Lower leg skin (tissue), 4 donors: ENCODE measurements around the gene EXOC6B. TPM values are rescaled to one million over a fixed set of nuclear protein-coding genes. Genes with fewer than 3 reads are reported as not detected.

Experiments used
- DNase-seq, 2 donors: peaks; one replicate each; pipeline ENCODE4 v3.0.0-alpha.2; 2019; ENCODE audit warnings: low spot score in 2 of 2
- H3K4me3 ChIP-seq: fragments of 200-600 bp; sonication (generic); 2 replicates; pipeline ENCODE4 v1.5.1; 2017; ENCODE audit warnings: mild to moderate bottlenecking, low read depth; ENCODE audit not compliant: poor library complexity, severe bottlenecking
- POLR2A ChIP-seq, 2 donors: fragments of 450-650 bp; IDR thresholded peaks; one replicate each; pipeline ENCODE4 v1.6.1; 2016 to 2017; ENCODE audit warnings: antibody characterized with exemption in 2 of 2, mild to moderate bottlenecking in 1 of 2, moderate library complexity in 1 of 2
- WGBS, 2 donors: methylation state at CpG; one replicate each; pipeline ENCODE4 v1.1.5; 2018; 5-methylcytosine and 5-hydroxymethylcytosine counted together
- intact Hi-C: fragments of 100-400 bp; cut with DNase I; formaldehyde crosslinking; loops from one replicate; pipeline ENCODE4 v1.15.0; 2023; ENCODE audit warnings: low total_unique reads
- total RNA-seq, 4 donors: library from RNA; depleted of rRNA; stranded (reverse); fragments of >200 nt; gene quantifications; one replicate each; pipeline ENCODE4 v1.1.0, GENCODE V29; 2016
- TF ChIP-seq, protein P1 (sequence below), 3 donors: fragments of 450-650 bp; IDR thresholded peaks; one replicate each; pipeline ENCODE4 v1.5.1; 2016; ENCODE audit warnings: antibody characterized with exemption in 3 of 3, mild to moderate bottlenecking in 3 of 3, moderate library complexity in 2 of 3

EXOC6B gene
- total RNA-seq, 4 donors from 2014 or later = 85.8 to 164 (median 103) TPM

DNA sequence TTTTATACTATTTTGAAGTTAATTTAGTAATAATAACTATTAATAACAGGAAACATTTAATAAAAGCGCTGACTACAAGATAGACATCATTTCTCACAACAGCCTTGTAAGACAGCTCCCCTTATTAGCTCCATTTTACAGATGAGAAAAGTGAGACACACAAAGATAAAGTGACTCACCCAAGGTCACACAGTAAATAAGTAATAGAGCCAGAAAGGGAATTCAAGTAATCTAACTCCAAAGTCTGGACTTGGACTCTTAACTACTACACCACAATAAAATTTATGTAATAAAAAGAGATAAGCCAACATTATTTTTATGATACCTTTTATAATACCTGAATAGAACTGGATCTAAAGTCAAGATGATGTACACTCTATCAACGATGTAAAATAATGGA, 25.3 kb downstream of the EXOC6B start:
- intact Hi-C loops = no loop called here
- no peak overlapping the region for H3K4me3 ChIP-seq
- TF ChIP-seq, protein P1, sequence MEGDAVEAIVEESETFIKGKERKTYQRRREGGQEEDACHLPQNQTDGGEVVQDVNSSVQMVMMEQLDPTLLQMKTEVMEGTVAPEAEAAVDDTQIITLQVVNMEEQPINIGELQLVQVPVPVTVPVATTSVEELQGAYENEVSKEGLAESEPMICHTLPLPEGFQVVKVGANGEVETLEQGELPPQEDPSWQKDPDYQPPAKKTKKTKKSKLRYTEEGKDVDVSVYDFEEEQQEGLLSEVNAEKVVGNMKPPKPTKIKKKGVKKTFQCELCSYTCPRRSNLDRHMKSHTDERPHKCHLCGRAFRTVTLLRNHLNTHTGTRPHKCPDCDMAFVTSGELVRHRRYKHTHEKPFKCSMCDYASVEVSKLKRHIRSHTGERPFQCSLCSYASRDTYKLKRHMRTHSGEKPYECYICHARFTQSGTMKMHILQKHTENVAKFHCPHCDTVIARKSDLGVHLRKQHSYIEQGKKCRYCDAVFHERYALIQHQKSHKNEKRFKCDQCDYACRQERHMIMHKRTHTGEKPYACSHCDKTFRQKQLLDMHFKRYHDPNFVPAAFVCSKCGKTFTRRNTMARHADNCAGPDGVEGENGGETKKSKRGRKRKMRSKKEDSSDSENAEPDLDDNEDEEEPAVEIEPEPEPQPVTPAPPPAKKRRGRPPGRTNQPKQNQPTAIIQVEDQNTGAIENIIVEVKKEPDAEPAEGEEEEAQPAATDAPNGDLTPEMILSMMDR (IDR thresholded peaks at IDR 0.05) = no peak
- no peak for TF ChIP-seq POLR2A (IDR thresholded peaks at IDR 0.05)
- no peak for DNase-seq
- WGBS, 2 donors = 94 to 97% methylated on average over 2 of the region's 2 CpGs

DNA sequence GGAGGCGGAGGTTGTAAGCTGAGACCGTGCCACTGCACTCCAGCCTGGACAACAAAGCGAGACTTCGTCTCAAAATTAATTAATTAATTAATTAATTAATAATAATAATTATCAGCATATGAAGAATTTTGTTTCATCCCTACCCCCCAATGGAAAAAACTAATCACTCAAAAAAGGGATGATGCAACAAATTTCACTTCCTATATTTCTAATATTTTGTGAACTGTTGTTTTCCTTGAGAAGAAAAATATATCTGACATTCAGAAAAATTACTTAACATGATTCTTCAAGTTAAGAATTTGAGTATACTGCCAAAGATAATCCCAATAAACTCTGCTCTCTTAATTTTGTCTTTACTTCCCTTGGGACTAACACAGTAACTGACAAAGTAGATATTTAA, 28.1 kb downstream of the EXOC6B start:
- TF ChIP-seq, protein P1 (IDR thresholded peaks at IDR 0.05) = no peak
- TF ChIP-seq POLR2A (IDR thresholded peaks at IDR 0.05) = no peak
- no peak overlapping the region for H3K4me3 ChIP-seq
- DNase-seq = no peak
- intact Hi-C loops = no loop called here
- 94% methylated on average over 4 of the region's 4 CpGs for WGBS, 2 donors

DNA sequence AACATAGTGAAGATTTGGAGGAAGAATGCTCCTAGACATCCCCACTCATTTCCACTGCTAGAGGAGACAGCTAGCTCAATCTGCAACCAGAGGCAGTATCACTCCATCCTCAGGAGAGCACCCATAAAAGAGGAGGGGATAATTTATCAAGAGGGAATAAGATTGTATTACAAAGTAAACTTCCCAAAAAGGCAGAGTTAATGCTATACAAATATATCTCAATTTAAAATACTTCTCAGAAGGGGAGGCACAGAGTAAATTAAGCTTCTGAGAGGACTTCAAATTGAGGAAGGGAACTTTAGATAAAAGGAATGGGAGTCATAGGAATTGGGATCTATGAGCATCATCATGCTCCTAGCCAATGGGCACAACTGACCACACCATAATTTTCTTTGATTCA, 29.1 kb downstream of the EXOC6B start:
- intact Hi-C loops = no loop called here
- DNase-seq = no peak

DNA sequence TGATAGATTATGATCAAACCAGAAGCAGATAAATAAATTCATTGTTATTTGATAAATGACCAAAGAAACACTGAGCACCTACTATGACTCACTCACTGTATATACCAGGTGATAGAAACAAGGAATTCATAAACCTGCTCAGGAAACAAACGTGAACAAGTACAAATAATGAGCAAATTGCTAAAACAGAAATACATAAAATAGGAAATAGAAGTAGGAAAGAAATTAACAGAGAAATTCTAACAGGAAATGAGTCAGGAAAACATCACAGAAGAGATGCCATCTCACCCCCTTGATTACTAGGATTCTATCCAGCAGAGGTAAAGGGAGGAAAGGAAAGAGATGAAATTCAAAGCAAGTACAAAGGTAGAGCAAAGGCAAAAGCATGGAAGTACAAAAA, 31.3 kb downstream of the EXOC6B start:
- intact Hi-C loops = no loop called here
- 39% methylated on average over 1 of the region's 1 CpG for WGBS, 2 donors
- DNase-seq = no peak
- TF ChIP-seq, protein P1 (IDR thresholded peaks at IDR 0.05) = no peak
- no peak for TF ChIP-seq POLR2A (IDR thresholded peaks at IDR 0.05)
- no peak overlapping the region for H3K4me3 ChIP-seq

More for the DNA sequence above, 29.1 kb downstream of the EXOC6B start:
- TF ChIP-seq POLR2A (IDR thresholded peaks at IDR 0.05) = no peak
- TF ChIP-seq, protein P1 (IDR thresholded peaks at IDR 0.05) = no peak
- no peak overlapping the region for H3K4me3 ChIP-seq

DNA sequence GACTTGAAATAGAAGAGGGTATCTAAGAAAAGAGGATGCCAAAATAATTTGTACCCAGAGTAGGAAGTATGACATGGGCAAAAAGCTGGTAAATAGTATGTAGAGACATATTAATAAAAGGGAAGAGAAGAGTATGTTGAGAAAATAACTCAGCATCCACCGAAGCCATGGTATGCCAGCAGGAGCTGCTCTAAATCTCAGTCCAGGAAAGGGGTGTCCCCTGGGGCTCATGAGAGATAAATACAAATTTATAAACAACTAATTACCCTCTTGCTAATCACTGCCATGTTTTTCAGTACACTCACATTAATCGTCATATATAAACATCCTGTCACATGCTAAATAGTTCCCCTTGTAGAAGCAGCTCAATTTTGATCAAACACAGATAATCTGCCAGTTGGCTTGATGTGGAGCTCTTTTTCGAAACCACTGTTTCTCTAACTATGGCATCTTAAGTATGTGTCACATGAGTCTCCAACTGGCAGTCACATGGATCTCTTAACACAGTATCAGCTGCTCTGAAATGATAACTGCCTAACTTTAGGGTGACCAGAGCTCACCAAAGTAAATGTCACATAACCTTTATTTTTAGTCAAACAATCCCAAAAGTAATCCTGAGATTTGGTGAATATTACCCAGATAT, 31.9 kb downstream of the EXOC6B start:
- WGBS, 2 donors = 23 to 29% methylated on average over 3 of the region's 3 CpGs
- no peak overlapping the region for H3K4me3 ChIP-seq
- peak in 1 of 2 donors; percentile 58 for DNase-seq
- TF ChIP-seq, protein P1 (IDR thresholded peaks at IDR 0.05) = no peak
- no peak for TF ChIP-seq POLR2A (IDR thresholded peaks at IDR 0.05)
- intact Hi-C loops = no loop called here

DNA sequence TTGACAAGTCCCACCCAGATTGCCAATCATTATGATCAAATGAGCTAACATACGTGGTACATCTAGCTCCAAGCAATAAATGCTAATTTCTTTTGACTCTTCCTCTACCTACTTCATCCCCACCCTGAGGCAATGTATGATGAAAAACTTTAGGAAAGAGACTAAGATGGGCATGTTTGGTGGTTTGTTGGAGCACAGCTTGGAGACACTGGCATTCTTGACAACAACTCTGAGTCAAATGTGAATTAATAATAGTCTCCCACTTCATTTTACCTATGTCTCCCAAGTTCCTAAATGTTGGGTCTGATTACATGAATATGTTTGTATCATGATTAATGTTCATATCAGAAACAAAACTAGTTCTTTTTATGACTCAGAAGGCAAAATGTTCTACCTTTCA, 36.6 kb downstream of the EXOC6B start:
- intact Hi-C loops = no loop called here
- no peak for DNase-seq
- no peak overlapping the region for H3K4me3 ChIP-seq
- 28 to 33% methylated on average over 1 of the region's 1 CpG for WGBS, 2 donors
- TF ChIP-seq, protein P1 (IDR thresholded peaks at IDR 0.05) = no peak
- no peak for TF ChIP-seq POLR2A (IDR thresholded peaks at IDR 0.05)
